ENCODE results near the gene LRRC8C.

LRRC8C gene

GRCh38 chr1:89758156-89758555 is 125.2 kb downstream of the LRRC8C start:
- Histone ChIP-seq H3K27me3 (ENCODE audit: insufficient read depth, low read length, poor library complexity) (no peaks in the 10 kb centered on the region), H3K9ac (ENCODE audit: low read depth, low read length) (peak overlapping the region; percentile 48), H3K9me3 (ENCODE audit: insufficient read depth, low read length, severe bottlenecking) (no peaks in the 10 kb centered on the region), H3K79me2 (ENCODE audit: insufficient read depth, low read length) (no peaks in the 10 kb centered on the region), H3K27ac (ENCODE audit: low read length) (peak overlapping the region; percentile 96), H2AFZ (ENCODE audit: low read depth, low read length) (peak overlapping the region; percentile 73), H3K4me1 (ENCODE audit: insufficient read depth, low read length) (peaks cover 63% of the 10 kb centered on the region), H4K20me1 (ENCODE audit: insufficient read depth, low read length) (no peaks in the 10 kb centered on the region), H3K4me3 (ENCODE audit: low read depth in 1 of 2, low read length in 2 of 2) (peak overlapping the region in 1 of 2 experiments; percentile 50; a peak in 2 of 4 replicates), H3K4me2 (ENCODE audit: insufficient read depth, low read length) (peak overlapping the region; percentile 64), H3K36me3 (ENCODE audit: insufficient read depth, low read length) (no peaks in the 10 kb centered on the region)
- peak; percentile 33 for DNase-seq
- no peak for ATAC-seq (ENCODE audit: insufficient read depth, low read depth)
- TF ChIP-seq EZH2 (IDR thresholded peaks at IDR 0.05; ENCODE audit: borderline replicate concordance, low read depth, low read length, severe bottlenecking) (no peak), CTCF (IDR thresholded peaks at IDR 0.05; ENCODE audit: borderline replicate concordance, extremely low read depth, low read length, poor library complexity, severe bottlenecking) (no peak)

GRCh38 chr1:89759036-89759435 is 126.1 kb downstream of the LRRC8C start:
- ATAC-seq (ENCODE audit: insufficient read depth, low read depth) (no peak), DNase-seq (no peak)
- Histone ChIP-seq H3K9ac (ENCODE audit: low read depth, low read length) (no peak overlapping the region), H3K4me3 (ENCODE audit: low read depth in 1 of 2, low read length in 2 of 2) (no peak overlapping the region), H3K36me3 (ENCODE audit: insufficient read depth, low read length) (no peaks in the 10 kb centered on the region), H3K4me2 (ENCODE audit: insufficient read depth, low read length) (no peak overlapping the region), H3K27ac (ENCODE audit: low read length) (peak overlapping the region; percentile 96), H4K20me1 (ENCODE audit: insufficient read depth, low read length) (no peaks in the 10 kb centered on the region), H3K27me3 (ENCODE audit: insufficient read depth, low read length, poor library complexity) (no peaks in the 10 kb centered on the region), H3K4me1 (ENCODE audit: insufficient read depth, low read length) (peaks cover 61% of the 10 kb centered on the region), H2AFZ (ENCODE audit: low read depth, low read length) (peak overlapping the region; percentile 73; the same call in 1 of the 2 replicates), H3K9me3 (ENCODE audit: insufficient read depth, low read length, severe bottlenecking) (no peaks in the 10 kb centered on the region), H3K79me2 (ENCODE audit: insufficient read depth, low read length) (no peaks in the 10 kb centered on the region)
- TF ChIP-seq CTCF (IDR thresholded peaks at IDR 0.05; ENCODE audit: borderline replicate concordance, extremely low read depth, low read length, poor library complexity, severe bottlenecking) (no peak), EZH2 (IDR thresholded peaks at IDR 0.05; ENCODE audit: borderline replicate concordance, low read depth, low read length, severe bottlenecking) (no peak)

GRCh38 chr1:89760496-89760895 is 127.6 kb downstream of the LRRC8C start:
- H2AFZ ChIP-seq (ENCODE audit: low read depth, low read length), result peak overlapping the region; percentile 49; the same call in 1 of the 2 replicates
- no peaks in the 10 kb centered on the region for H3K36me3 ChIP-seq (ENCODE audit: insufficient read depth, low read length)
- DNase-seq (no peak), ATAC-seq (ENCODE audit: insufficient read depth, low read depth) (no peak)
- H3K4me1 ChIP-seq (ENCODE audit: insufficient read depth, low read length), result peaks cover 50% of the 10 kb centered on the region
- no peak overlapping the region for H3K9ac ChIP-seq (ENCODE audit: low read depth, low read length)
- no peaks in the 10 kb centered on the region for H3K79me2 ChIP-seq (ENCODE audit: insufficient read depth, low read length)
- TF ChIP-seq CTCF (IDR thresholded peaks at IDR 0.05; ENCODE audit: borderline replicate concordance, extremely low read depth, low read length, poor library complexity, severe bottlenecking) (no peak), EZH2 (IDR thresholded peaks at IDR 0.05; ENCODE audit: borderline replicate concordance, low read depth, low read length, severe bottlenecking) (no peak)
- no peaks in the 10 kb centered on the region for H4K20me1 ChIP-seq (ENCODE audit: insufficient read depth, low read length)
- H3K27ac ChIP-seq (ENCODE audit: low read length), result peak overlapping the region; percentile 7; the same call in 1 of the 2 replicates
- H3K4me2 ChIP-seq (ENCODE audit: insufficient read depth, low read length), result no peak overlapping the region
- H3K27me3 ChIP-seq (ENCODE audit: insufficient read depth, low read length, poor library complexity), result no peaks in the 10 kb centered on the region
- no peaks in the 10 kb centered on the region for H3K9me3 ChIP-seq (ENCODE audit: insufficient read depth, low read length, severe bottlenecking)
- H3K4me3 ChIP-seq (ENCODE audit: low read depth in 1 of 2, low read length in 2 of 2), result no peak overlapping the region

- no peak overlapping the region for H3K27ac ChIP-seq (ENCODE audit: low read length)
- no peak overlapping the region for H3K4me2 ChIP-seq (ENCODE audit: insufficient read depth, low read length)
- no peaks in the 10 kb centered on the region for H3K9me3 ChIP-seq (ENCODE audit: insufficient read depth, low read length, severe bottlenecking)
- TF ChIP-seq CTCF (IDR thresholded peaks at IDR 0.05; ENCODE audit: borderline replicate concordance, extremely low read depth, low read length, poor library complexity, severe bottlenecking), result no peak
- no peak for TF ChIP-seq EZH2 (IDR thresholded peaks at IDR 0.05; ENCODE audit: borderline replicate concordance, low read depth, low read length, severe bottlenecking)
- H2AFZ ChIP-seq (ENCODE audit: low read depth, low read length), result no peak overlapping the region
- H3K4me1 ChIP-seq (ENCODE audit: insufficient read depth, low read length), result peaks cover 50% of the 10 kb centered on the region
- no peak overlapping the region for H3K4me3 ChIP-seq (ENCODE audit: low read depth in 1 of 2, low read length in 2 of 2)
- no peak overlapping the region for H3K9ac ChIP-seq (ENCODE audit: low read depth, low read length)
- H3K79me2 ChIP-seq (ENCODE audit: insufficient read depth, low read length), result no peaks in the 10 kb centered on the region
- H3K36me3 ChIP-seq (ENCODE audit: insufficient read depth, low read length), result no peaks in the 10 kb centered on the region
- no peak for ATAC-seq (ENCODE audit: insufficient read depth, low read depth)
- no peaks in the 10 kb centered on the region for H3K27me3 ChIP-seq (ENCODE audit: insufficient read depth, low read length, poor library complexity)
- DNase-seq, result no peak
- H4K20me1 ChIP-seq (ENCODE audit: insufficient read depth, low read length), result no peaks in the 10 kb centered on the region
Observed at GRCh38 chr1:89761338-89761737, 128.4 kb downstream of the LRRC8C start.
